ENCODE results near the gene CPB2.

DNA sequence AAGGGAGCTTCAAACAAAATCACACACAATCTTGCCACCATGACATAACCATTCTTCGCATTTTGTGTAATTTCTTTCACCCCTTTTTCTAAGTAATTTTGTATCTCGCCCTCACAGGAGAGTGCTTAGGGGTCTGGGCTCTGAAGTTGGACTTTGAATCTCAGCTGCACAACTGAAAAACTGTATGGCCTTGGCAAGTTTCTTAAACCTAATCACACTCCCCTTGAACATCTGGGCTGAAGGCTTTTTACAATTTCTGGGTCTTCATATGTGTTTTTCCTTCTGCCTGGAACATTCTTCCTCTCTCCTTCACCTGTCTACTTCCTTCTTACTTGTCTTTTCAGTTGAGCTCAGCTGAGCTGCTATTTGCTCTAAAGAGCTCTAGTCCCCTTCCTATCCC lies 24.3 kb upstream of the CPB2 start:
- TF ChIP-seq, protein P1, sequence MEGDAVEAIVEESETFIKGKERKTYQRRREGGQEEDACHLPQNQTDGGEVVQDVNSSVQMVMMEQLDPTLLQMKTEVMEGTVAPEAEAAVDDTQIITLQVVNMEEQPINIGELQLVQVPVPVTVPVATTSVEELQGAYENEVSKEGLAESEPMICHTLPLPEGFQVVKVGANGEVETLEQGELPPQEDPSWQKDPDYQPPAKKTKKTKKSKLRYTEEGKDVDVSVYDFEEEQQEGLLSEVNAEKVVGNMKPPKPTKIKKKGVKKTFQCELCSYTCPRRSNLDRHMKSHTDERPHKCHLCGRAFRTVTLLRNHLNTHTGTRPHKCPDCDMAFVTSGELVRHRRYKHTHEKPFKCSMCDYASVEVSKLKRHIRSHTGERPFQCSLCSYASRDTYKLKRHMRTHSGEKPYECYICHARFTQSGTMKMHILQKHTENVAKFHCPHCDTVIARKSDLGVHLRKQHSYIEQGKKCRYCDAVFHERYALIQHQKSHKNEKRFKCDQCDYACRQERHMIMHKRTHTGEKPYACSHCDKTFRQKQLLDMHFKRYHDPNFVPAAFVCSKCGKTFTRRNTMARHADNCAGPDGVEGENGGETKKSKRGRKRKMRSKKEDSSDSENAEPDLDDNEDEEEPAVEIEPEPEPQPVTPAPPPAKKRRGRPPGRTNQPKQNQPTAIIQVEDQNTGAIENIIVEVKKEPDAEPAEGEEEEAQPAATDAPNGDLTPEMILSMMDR (conservative IDR thresholded peaks at IDR 0.05; ENCODE audit: low read length) = no peak
- no peak for TF ChIP-seq EZH2phosphoT487 (IDR thresholded peaks at IDR 0.05; ENCODE audit: borderline replicate concordance)

All from Loucy (cell line).